GM12878 (cell line): Measurements from ENCODE around the gene TMOD3. TPM values are rescaled to one million over a fixed set of nuclear protein-coding genes. Genes with fewer than 3 reads are reported as not detected.

Source experiments
- ATAC-seq: fragments of 200-7000 bp; cut with Tn5 transposase; 3 replicates; pipeline ENCODE4 v1.9.1; 2020; ENCODE audit warnings: mild to moderate bottlenecking, moderate library complexity
- BruUV-seq: library from RNA; stranded (reverse); fragments of 400-500 nt; replicated peaks from 2 replicates; lab custom pipeline; 2021; lab: Mats Ljungman, UMichigan
- CTCF ChIA-PET: fragments of 300-600 bp; sonication (Branson Sonifier 250); formaldehyde crosslinking; extraction: SDS; loops from one replicate; lab custom pipeline; 2021; ENCODE audit warnings: inconsistent platforms; lab: Yijun Ruan, JAX
- POLR2A ChIA-PET: fragments of 350-600 bp; formaldehyde crosslinking; extraction: SDS; loops from one replicate; lab custom pipeline; 2021; ENCODE audit warnings: inconsistent platforms; lab: Charles Lee
- RAD21 ChIA-PET: fragments of 300-600 bp; sonication (Branson Sonifier 250); formaldehyde crosslinking; loops from one replicate; lab custom pipeline; 2023; ENCODE audit warnings: antibody characterized with exemption; ENCODE audit not compliant: unreplicated experiment; lab: Charles Lee
- SMC1A ChIA-PET: fragments of 300-600 bp; sonication (Branson Sonifier 250); formaldehyde crosslinking; loops from one replicate; lab custom pipeline; 2023; ENCODE audit not compliant: unreplicated experiment, uncharacterized antibody; lab: Charles Lee
- DNase-seq: peaks from one replicate; pipeline ENCODE4 v3.0.0-alpha.2; 2011; ENCODE audit warnings: low read depth, low spot score
- FAIRE-seq: peaks from 3 replicates; lab custom pipeline; 2011; peaks lifted over from hg19 to GRCh38; lab: Jason Lieb, UNC
- H2AFZ ChIP-seq: 2 replicates; pipeline ENCODE4 v1.6.0; 2011; ENCODE audit warnings: low read depth, low read length, control low read depth; ENCODE audit not compliant: control insufficient read depth
- H3K27ac ChIP-seq: 2 replicates; pipeline ENCODE4 v1.5.1; 2011; ENCODE audit warnings: control low read depth; ENCODE audit not compliant: control insufficient read depth, insufficient read depth
- H3K27me3 ChIP-seq, 2 experiments: replicated peaks in 1 of 2; 2 replicates each; pipeline versions ENCODE4 v1.6.0 to v1.6.1; 2011; ENCODE audit warnings: low read length in 1 of 2; ENCODE audit not compliant: control insufficient read depth in 2 of 2, insufficient read depth in 2 of 2
- H3K36me3 ChIP-seq, 2 experiments: 2 replicates each; pipeline ENCODE4 v1.5.1; 2011; ENCODE audit warnings: low read length in 1 of 2; ENCODE audit not compliant: control insufficient read depth in 2 of 2, insufficient read depth in 2 of 2
- H3K4me1 ChIP-seq: 2 replicates; pipeline ENCODE4 v1.6.1; 2011; ENCODE audit warnings: mild to moderate bottlenecking, low read length, moderate library complexity, mixed read lengths; ENCODE audit not compliant: control insufficient read depth, insufficient read depth
- H3K4me2 ChIP-seq: 2 replicates; pipeline ENCODE4 v1.6.0; 2011; ENCODE audit warnings: control low read depth; ENCODE audit not compliant: control insufficient read depth, insufficient read depth
- H3K4me3 ChIP-seq: fragments of 200-600 bp; sonication (generic); 2 replicates; pipeline ENCODE4 v1.5.1; 2016
- H3K79me2 ChIP-seq: 2 replicates; pipeline ENCODE4 v1.6.0; 2011; ENCODE audit warnings: low read length; ENCODE audit not compliant: control insufficient read depth, insufficient read depth
- H3K9ac ChIP-seq: 2 replicates; pipeline ENCODE4 v1.8.0; 2011; ENCODE audit warnings: low read length, control low read depth, mixed read lengths; ENCODE audit not compliant: control insufficient read depth, insufficient read depth
- H3K9me3 ChIP-seq: replicated peaks from 3 replicates; pipeline ENCODE4 v1.5.1; 2011; ENCODE audit warnings: mild to moderate bottlenecking, low read length; ENCODE audit not compliant: control insufficient read depth, insufficient read depth
- H4K20me1 ChIP-seq: 2 replicates; pipeline ENCODE4 v1.6.0; 2011; ENCODE audit not compliant: control insufficient read depth, insufficient read depth
- BMI1 ChIP-seq: fragments of 450-650 bp; IDR thresholded peaks from 2 replicates; pipeline ENCODE4 v1.6.1; 2016; ENCODE audit warnings: mild to moderate bottlenecking, moderate library complexity, borderline replicate concordance
- BRCA1 ChIP-seq: IDR thresholded peaks from 2 replicates; pipeline ENCODE4 v1.6.1; 2011; ENCODE audit warnings: low read depth, low read length, improper control_type of control experiment
- CHD1 ChIP-seq: IDR thresholded peaks from 2 replicates; pipeline ENCODE4 v1.6.1; 2012; ENCODE audit warnings: low read depth, low read length, improper control_type of control experiment
- HDGF ChIP-seq: fragments of 450-650 bp; IDR thresholded peaks from 2 replicates; pipeline ENCODE4 v1.6.1; 2016; ENCODE audit warnings: antibody characterized with exemption
- IRF3 ChIP-seq: fragments of 450-650 bp; IDR thresholded peaks from 2 replicates; pipeline ENCODE4 v1.6.1; 2014; ENCODE audit warnings: mild to moderate bottlenecking
- NFIC ChIP-seq: IDR thresholded peaks from 2 replicates; pipeline ENCODE4 v1.6.1; 2012; ENCODE audit warnings: low read depth, mild to moderate bottlenecking, inconsistent platforms, low read length, moderate library complexity
- POLR2A ChIP-seq: IDR thresholded peaks from 2 replicates; pipeline ENCODE4 v1.6.1; 2011; ENCODE audit warnings: low read depth, mild to moderate bottlenecking, low read length
- RELB ChIP-seq: fragments of 450-650 bp; IDR thresholded peaks from 2 replicates; pipeline ENCODE4 v1.6.1; 2017; ENCODE audit warnings: low read depth, mild to moderate bottlenecking, moderate library complexity
- STAT1 ChIP-seq: fragments of 450-650 bp; conservative IDR thresholded peaks from 2 replicates; pipeline ENCODE4 v1.6.1; 2014; ENCODE audit warnings: antibody characterized with exemption, mild to moderate bottlenecking
- TCF12 ChIP-seq: IDR thresholded peaks from 2 replicates; pipeline ENCODE4 v1.6.1; 2011; ENCODE audit warnings: low read depth, mild to moderate bottlenecking, low read length
- WRNIP1 ChIP-seq: IDR thresholded peaks from 2 replicates; pipeline ENCODE4 v1.6.1; 2011; ENCODE audit warnings: low read depth, low read length, improper control_type of control experiment, borderline replicate concordance
- WGBS: methylation state at CpG from one replicate; pipeline ENCODE4 v1.1.6; 2016; ENCODE audit warnings: low lambda C conversion rate; ENCODE audit not compliant: insufficient replicate concordance, insufficient coverage; ENCODE audit errors: missing lambda C conversion rate; 5-methylcytosine and 5-hydroxymethylcytosine counted together
- in situ Hi-C: fragments of 300-500 bp; cut with MboI; formaldehyde crosslinking; loops from 9 replicates; pipeline ENCODE4 v1.14.3; 2018; ENCODE audit warnings: mixed read lengths
- intact Hi-C: fragments of 100-400 bp; cut with micrococcal nuclease; formaldehyde crosslinking; loops from one replicate; pipeline ENCODE4 v1.14.2; 2022; ENCODE audit not compliant: unreplicated experiment
- polyA plus RNA-seq, 11 experiments: library from polyadenylated mRNA; depleted of rRNA in 4 of 11; unstranded in 6 of 11; stranded (reverse) in 5 of 11; fragments of >200 nt; fragmentation: Nextera tagmentation in 4 of 11; fragmentation: Illumina TruSeq in 1 of 11; extraction: Ambion mirVana in 4 of 11; extraction: Trizol in 1 of 11; gene quantifications; 1 replicate in 1 of 11; 2 replicates in 10 of 11; pipeline versions ENCODE4 v1.2.1 to v1.2.3, GENCODE V29; 2011 to 2016; ENCODE audit warnings: inconsistent platforms in 2 of 11, missing spikeins in 2 of 11, low read depth in 1 of 11
- total RNA-seq, 4 experiments: library from RNA; depleted of rRNA in 3 of 4; stranded (reverse); fragments of >200 nt in 3 of 4; fragmentation: Illumina TruSeq in 1 of 4; extraction: Trizol in 1 of 4; gene quantifications; 2 replicates each; pipeline versions ENCODE4 v1.2.1 to v1.2.3, GENCODE V29; 2013 to 2021
- TF ChIP-seq, protein P1 (sequence below): IDR thresholded peaks from 2 replicates; pipeline ENCODE4 v1.6.1; 2012; ENCODE audit warnings: mild to moderate bottlenecking, low read depth, low read length

The TMOD3 gene
- total and polyA plus RNA-seq, 10 of the 15 experiments (the other 5 are each of a cell fraction or from before 2014, with no cell fraction given) = 5.2 to 39.4 (median 22.5) TPM

DNA sequence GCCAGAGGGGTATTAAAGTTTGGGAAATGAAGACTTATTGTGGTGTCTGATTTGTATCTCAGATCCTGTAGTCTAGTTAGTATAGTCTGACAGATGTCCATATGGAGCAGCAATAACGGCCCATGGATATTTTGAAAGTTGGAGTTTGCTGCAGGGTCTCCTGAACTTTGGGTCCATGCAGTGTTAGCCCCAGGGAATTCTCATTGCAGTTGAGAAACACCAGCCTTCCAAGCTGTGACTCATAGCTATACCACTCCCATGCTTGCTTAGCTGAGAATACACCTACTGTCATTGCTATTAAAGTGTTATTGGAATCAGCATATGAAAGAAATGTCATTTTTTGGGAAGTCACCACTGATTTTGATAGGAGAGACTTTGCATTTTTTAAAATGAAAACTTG, 48.8 kb upstream of the TMOD3 start:
- no peaks in the 10 kb centered on the region for H3K79me2 ChIP-seq
- no peaks in the 10 kb centered on the region for H4K20me1 ChIP-seq
- H3K4me3 ChIP-seq = no peak overlapping the region
- CTCF ChIA-PET = interaction anchor here (0.8 to 2.1 kb wide), 3 partner anchors 119 to 283 kb away, joined by 3 to 19 read pairs (median 3); no protein-coding TSS in a partner anchor
- H3K9me3 ChIP-seq = peaks cover 3% of the 10 kb centered on the region; the same call in 2 of the 3 replicates
- SMC1A ChIA-PET = interaction anchor here (1.4 to 1.7 kb wide), 2 partner anchors 131 to 132 kb away, joined by 3 to 4 read pairs; no protein-coding TSS in a partner anchor
- H3K27ac ChIP-seq = no peak overlapping the region
- no peak overlapping the region for H3K4me2 ChIP-seq
- no peak for TF ChIP-seq STAT1
- TF ChIP-seq, all 136 proteins: peak for 0
- no peak for ATAC-seq
- no peaks in the 10 kb centered on the region for H3K27me3 ChIP-seq
- FAIRE-seq = no peak
- no peaks in the 10 kb centered on the region; a peak in 1 of 4 replicates for H3K36me3 ChIP-seq
- POLR2A ChIA-PET = no interaction called here
- H3K9ac ChIP-seq = no peak overlapping the region
- RAD21 ChIA-PET = interaction anchor here (0.7 kb wide), 1 partner anchor 131 kb away, joined by 4 read pairs; no protein-coding TSS in a partner anchor
- no peak overlapping the region for H2AFZ ChIP-seq
- no peak for DNase-seq
- no peaks in the 10 kb centered on the region for H3K4me1 ChIP-seq
- intact Hi-C loops = no loop called here
- in situ Hi-C loops = no loop called here
- 100% methylated on average over 1 of the region's 1 CpG for WGBS
- BruUV-seq = no TSS peak

- no peak for TF ChIP-seq HDGF
- TF ChIP-seq WRNIP1 = no peak
- no peak for TF ChIP-seq BRCA1
- TF ChIP-seq BMI1 = no peak
- TF ChIP-seq STAT1 = no peak
- no peak for TF ChIP-seq POLR2A
- no peak for TF ChIP-seq NFIC
- TF ChIP-seq CHD1 = no peak
- TF ChIP-seq RELB = no peak
- TF ChIP-seq IRF3 = no peak
- TF ChIP-seq, protein P1, sequence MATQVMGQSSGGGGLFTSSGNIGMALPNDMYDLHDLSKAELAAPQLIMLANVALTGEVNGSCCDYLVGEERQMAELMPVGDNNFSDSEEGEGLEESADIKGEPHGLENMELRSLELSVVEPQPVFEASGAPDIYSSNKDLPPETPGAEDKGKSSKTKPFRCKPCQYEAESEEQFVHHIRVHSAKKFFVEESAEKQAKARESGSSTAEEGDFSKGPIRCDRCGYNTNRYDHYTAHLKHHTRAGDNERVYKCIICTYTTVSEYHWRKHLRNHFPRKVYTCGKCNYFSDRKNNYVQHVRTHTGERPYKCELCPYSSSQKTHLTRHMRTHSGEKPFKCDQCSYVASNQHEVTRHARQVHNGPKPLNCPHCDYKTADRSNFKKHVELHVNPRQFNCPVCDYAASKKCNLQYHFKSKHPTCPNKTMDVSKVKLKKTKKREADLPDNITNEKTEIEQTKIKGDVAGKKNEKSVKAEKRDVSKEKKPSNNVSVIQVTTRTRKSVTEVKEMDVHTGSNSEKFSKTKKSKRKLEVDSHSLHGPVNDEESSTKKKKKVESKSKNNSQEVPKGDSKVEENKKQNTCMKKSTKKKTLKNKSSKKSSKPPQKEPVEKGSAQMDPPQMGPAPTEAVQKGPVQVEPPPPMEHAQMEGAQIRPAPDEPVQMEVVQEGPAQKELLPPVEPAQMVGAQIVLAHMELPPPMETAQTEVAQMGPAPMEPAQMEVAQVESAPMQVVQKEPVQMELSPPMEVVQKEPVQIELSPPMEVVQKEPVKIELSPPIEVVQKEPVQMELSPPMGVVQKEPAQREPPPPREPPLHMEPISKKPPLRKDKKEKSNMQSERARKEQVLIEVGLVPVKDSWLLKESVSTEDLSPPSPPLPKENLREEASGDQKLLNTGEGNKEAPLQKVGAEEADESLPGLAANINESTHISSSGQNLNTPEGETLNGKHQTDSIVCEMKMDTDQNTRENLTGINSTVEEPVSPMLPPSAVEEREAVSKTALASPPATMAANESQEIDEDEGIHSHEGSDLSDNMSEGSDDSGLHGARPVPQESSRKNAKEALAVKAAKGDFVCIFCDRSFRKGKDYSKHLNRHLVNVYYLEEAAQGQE = no peak
- TF ChIP-seq TCF12 = no peak
- TF ChIP-seq, all 136 proteins: peak for 0
- H3K36me3 ChIP-seq = no peaks in the 10 kb centered on the region; a peak in 1 of 4 replicates
- no TSS peak for BruUV-seq
- H3K9me3 ChIP-seq = peaks cover 3% of the 10 kb centered on the region; the same call in 2 of the 3 replicates
- in situ Hi-C loops = no loop called here
- intact Hi-C loops = no loop called here
- H2AFZ ChIP-seq = no peak overlapping the region
- no peaks in the 10 kb centered on the region for H3K27me3 ChIP-seq
- H3K4me2 ChIP-seq = no peak overlapping the region
- ChIA-PET RAD21 (no interaction called here), CTCF (interaction anchor here (2.1 kb wide), 1 partner anchor 132 kb away, joined by 19 read pairs; no protein-coding TSS in a partner anchor), POLR2A (no interaction called here), SMC1A (interaction anchor here (1.7 kb wide), 1 partner anchor 133 kb away, joined by 3 read pairs; no protein-coding TSS in a partner anchor)
- no peak overlapping the region for H3K4me3 ChIP-seq
- ATAC-seq = no peak
- no peak for FAIRE-seq
- no peaks in the 10 kb centered on the region for H3K79me2 ChIP-seq
- DNase-seq = no peak
- no peaks in the 10 kb centered on the region for H3K4me1 ChIP-seq
- H3K27ac ChIP-seq = no peak overlapping the region
- no peaks in the 10 kb centered on the region for H4K20me1 ChIP-seq
- no peak overlapping the region for H3K9ac ChIP-seq
- 62% methylated on average over 2 of the region's 2 CpGs for WGBS
Observed at GRCh38 chr15:51781506-51781905, 47.9 kb upstream of the TMOD3 start.
